GM12874 (cell line): ENCODE measurements around the gene FBXO47.

ENCODE experiments used
- TF ChIP-seq, protein P1 (sequence below): IDR thresholded peaks from 2 replicates; pipeline ENCODE4 v1.5.1; 2011; ENCODE audit warnings: low read depth, mild to moderate bottlenecking, control low read depth, low read length, moderate library complexity; ENCODE audit not compliant: insufficient read depth

Gene FBXO47

DNA sequence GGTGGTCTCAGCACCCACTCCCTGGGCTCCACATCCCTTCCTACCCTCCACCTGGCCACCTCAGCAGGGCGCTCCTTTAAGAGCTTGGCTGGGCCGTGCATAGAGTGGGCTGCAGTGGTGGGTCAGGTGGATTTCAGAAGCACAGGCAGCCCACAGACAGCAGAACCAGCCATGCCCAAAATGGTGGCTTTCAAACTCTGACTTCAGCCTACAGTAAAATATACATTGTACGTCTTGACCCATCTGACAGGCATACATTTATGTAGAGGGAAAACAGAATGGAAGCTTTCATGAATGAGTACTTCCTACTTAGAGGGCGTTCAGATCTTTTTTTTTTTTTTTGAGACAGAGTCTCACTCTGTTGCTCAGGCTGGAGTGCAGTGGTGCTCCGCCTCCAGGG is 67.8 kb downstream of the FBXO47 start:
- TF ChIP-seq, protein P1, sequence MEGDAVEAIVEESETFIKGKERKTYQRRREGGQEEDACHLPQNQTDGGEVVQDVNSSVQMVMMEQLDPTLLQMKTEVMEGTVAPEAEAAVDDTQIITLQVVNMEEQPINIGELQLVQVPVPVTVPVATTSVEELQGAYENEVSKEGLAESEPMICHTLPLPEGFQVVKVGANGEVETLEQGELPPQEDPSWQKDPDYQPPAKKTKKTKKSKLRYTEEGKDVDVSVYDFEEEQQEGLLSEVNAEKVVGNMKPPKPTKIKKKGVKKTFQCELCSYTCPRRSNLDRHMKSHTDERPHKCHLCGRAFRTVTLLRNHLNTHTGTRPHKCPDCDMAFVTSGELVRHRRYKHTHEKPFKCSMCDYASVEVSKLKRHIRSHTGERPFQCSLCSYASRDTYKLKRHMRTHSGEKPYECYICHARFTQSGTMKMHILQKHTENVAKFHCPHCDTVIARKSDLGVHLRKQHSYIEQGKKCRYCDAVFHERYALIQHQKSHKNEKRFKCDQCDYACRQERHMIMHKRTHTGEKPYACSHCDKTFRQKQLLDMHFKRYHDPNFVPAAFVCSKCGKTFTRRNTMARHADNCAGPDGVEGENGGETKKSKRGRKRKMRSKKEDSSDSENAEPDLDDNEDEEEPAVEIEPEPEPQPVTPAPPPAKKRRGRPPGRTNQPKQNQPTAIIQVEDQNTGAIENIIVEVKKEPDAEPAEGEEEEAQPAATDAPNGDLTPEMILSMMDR: no peak

DNA sequence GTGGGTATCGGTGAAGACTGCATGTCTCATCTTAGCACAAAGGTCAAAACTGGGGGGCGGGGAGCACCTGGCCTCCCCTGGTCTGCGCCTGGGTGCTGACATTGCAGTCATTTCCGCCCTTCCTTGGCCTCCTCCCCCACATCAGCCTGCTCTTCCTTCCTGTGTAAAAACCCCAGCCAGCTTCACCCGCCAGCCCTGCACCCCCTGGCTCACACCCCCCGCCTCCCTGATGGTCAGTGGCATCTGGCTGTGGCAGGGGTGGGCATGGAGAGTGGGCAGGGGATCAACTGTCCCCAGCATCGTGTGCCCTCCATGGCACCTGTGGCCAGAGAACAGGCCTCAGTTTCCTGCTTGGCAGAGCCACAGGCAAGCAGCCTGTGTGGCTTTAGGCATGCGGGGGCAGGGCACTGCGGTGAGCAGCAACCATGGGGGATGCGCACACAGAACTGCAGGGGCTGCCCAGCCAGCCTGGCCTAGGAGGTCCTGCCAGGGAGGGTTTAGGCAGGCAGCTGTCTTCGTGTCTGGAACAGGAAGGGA is 68.3 kb downstream of the FBXO47 start:
- TF ChIP-seq, protein P1: no peak

DNA sequence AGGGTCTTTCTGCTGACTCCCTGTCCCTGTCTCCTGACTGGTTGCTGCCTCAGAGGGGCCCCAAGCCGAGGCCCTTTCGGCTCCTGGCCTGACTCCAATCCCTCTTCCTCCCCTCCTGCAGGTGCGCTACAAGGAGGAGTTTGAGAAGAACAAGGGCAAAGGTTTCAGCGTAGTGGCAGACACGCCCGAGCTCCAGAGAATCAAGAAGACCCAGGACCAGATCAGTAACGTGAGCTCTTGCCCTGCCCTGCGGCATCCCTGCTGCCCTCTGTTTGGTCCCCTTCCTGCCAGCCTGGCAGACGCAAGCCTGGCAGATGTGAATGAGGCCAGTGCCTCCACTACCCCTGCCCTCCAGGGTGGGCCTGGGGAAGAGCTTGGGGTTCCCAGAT is 68.9 kb downstream of the FBXO47 start:
- TF ChIP-seq, protein P1: no peak

DNA sequence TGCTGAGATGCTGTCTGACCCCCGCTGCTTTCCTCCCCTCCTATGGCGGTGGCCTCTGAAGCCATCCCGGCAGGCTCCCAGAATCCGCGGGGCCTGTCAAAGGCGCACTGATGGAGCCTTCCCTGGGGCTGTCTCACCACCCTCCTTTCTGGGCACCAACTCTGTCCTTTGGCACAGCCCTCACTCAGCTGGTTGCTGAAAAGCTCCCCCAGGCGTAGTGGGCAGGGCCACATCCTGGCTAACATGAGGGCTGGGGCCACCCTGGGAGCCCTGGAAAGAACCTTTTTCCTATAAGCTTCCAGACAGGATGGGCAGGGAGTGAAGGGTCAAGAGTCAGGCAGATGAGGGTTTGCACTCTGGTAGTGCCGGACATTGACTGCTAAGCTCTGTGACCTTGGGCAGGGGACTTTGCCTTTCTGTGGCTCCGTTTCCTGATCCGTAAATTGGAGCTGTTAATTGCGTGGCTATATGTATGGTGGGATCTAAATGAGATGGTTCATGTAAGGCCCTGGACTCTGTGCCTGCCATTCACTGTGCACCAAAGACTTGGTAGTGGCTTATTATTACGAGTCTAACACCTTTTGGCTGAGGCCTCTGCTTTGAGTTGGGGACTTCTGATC is 69.4 kb downstream of the FBXO47 start:
- TF ChIP-seq, protein P1: no peak

DNA sequence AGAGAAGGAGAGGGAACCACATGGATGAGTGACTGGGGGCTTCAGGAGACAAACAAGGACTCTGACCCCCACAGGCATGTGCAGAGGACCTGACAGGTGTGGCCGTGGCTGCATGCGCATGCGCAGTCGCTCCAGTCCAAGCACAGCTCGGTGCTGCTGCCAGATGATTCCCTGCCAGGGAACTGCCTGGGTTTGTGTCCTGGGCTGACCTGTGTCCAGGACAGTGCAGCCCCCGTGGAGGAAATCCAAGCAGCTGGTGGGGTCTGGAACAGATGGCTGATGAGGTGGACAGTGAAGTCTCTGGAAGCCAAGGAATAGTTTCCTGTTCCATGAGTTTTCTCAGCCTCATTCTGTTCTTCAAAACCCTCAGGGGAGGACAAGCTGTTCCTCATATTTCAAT is 70.0 kb downstream of the FBXO47 start:
- TF ChIP-seq, protein P1: no peak

DNA sequence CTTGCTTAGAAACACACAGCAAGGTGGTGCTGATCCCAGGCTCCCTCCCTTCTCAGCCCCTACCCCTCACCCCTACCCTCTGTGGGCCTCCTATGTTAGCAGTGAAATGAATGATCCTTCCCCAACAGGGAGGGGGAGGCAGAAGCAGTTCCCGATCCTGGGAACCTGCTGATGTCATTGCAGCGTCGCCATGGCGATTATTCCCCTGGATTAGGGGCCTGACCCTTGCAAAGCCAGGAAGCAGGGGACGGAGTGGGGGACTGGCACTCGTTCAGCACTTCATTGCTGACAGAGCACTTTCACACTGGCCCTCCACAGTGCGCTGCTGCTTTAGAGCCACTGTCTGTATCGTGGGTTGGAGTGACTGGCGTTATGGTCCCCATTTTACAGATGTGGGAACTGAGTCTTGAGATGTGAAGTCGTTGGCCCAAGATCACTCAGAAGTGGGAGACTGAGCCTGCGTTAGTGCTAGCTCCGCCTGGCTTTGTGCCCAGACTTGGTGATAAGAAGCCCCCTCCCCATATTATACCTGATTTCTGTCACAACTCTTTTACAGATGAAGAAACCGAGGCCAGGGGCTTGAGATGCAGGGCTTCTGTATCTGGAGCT is 70.8 kb downstream of the FBXO47 start:
- TF ChIP-seq, protein P1: no peak

DNA sequence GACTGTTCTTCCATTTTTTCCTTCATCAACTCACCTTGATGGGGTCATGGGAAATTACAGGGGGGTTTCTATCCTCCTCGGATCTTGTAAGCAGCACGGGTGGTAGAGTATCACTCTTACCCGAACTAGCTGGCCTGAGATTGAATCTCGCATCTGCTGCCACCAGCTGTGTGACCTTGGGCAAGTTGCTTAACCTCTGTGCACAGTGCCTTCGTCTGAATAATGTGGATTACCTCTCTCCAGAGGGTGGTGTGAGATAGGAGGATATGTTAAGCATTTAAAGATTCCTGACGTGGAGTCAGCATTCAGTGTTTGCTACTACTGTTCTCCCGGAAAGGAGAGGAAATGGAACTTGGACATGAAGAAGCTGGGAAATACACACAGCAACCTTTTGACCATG is 72.9 kb downstream of the FBXO47 start:
- TF ChIP-seq, protein P1: no peak
